B cell (primary cell): ENCODE data around the gene CHN1. TPM values are rescaled to one million over a fixed set of nuclear protein-coding genes. Genes with fewer than 3 reads are reported as not detected.

Experiments
- ATAC-seq: fragments of 200-7000 bp; cut with Tn5 transposase; one replicate; pipeline ENCODE4 v1.10.0; 2021; ENCODE audit warnings: low read depth, mild to moderate bottlenecking, moderate number of reproducible peaks, moderate library complexity
- CTCF ChIA-PET: fragments of 350-600 bp; sonication (Branson Sonifier 250); formaldehyde crosslinking; loops from one replicate; lab custom pipeline; 2021; ENCODE audit warnings: antibody characterized with exemption, inconsistent platforms; lab: Charles Lee
- POLR2A ChIA-PET: fragments of 350-600 bp; sonication (Branson Sonifier 250); formaldehyde crosslinking; loops from one replicate; lab custom pipeline; 2021; ENCODE audit warnings: antibody characterized with exemption; lab: Charles Lee
- DNase-seq: peaks from one replicate; pipeline ENCODE4 v3.0.0; 2013
- H2AFZ ChIP-seq: 2 replicates; pipeline ENCODE4 v1.6.1; 2012; ENCODE audit warnings: mild to moderate bottlenecking, low read depth, low read length; ENCODE audit not compliant: insufficient read depth, poor library complexity, severe bottlenecking
- H3K27ac ChIP-seq, 2 donors: 1 replicate in 1 of 2; 2 replicates in 1 of 2; pipeline ENCODE4 v1.5.1; 2012 to 2013; ENCODE audit warnings: low read length in 2 of 2, mild to moderate bottlenecking in 2 of 2, moderate library complexity in 1 of 2
- H3K27me3 ChIP-seq, 4 experiments: fragments of 200-600 bp in 1 of 4; sonication (generic) in 1 of 4; replicated peaks in 1 of 4; 1 replicate in 2 of 4; 2 replicates in 2 of 4; pipeline versions ENCODE4 v1.6.1 to v1.7.0; 2013 to 2016; ENCODE audit warnings: low read length in 3 of 4, mild to moderate bottlenecking in 2 of 4, mixed read lengths in 1 of 4, moderate library complexity in 1 of 4; ENCODE audit not compliant: insufficient read depth in 4 of 4, control insufficient read depth in 3 of 4; ENCODE audit errors: control extremely low read depth in 1 of 4
- H3K36me3 ChIP-seq, 2 experiments: replicated peaks in 1 of 2; 1 replicate in 1 of 2; 2 replicates in 1 of 2; pipeline versions ENCODE4 v1.6.1 to v1.7.1; 2013; ENCODE audit warnings: low read length in 1 of 2; ENCODE audit not compliant: insufficient read depth in 2 of 2, control insufficient read depth in 1 of 2; ENCODE audit errors: control extremely low read depth in 1 of 2, extremely low read depth in 1 of 2
- H3K4me1 ChIP-seq, 2 donors: fragments of 200-600 bp in 1 of 2; sonication (generic) in 1 of 2; 1 replicate in 1 of 2; 2 replicates in 1 of 2; pipeline versions ENCODE4 v1.5.1 to v1.6.1; 2013 to 2017; ENCODE audit warnings: low read length in 2 of 2; ENCODE audit not compliant: control insufficient read depth in 2 of 2, insufficient read depth in 2 of 2
- H3K4me2 ChIP-seq: replicated peaks from 2 replicates; pipeline ENCODE3; 2012; ENCODE audit warnings: mild to moderate bottlenecking, low read depth, low read length; ENCODE audit not compliant: poor library complexity, severe bottlenecking
- H3K4me3 ChIP-seq, 5 experiments: fragments of 200-600 bp in 1 of 5; sonication (generic) in 1 of 5; 1 replicate in 3 of 5; 2 replicates in 2 of 5; pipeline versions ENCODE4 v1.5.1 to v1.7.0; 2011 to 2016; ENCODE audit warnings: low read length in 4 of 5, mild to moderate bottlenecking in 4 of 5, low read depth in 2 of 5, control low read depth in 1 of 5, moderate library complexity in 1 of 5; ENCODE audit not compliant: insufficient read depth in 1 of 5; ENCODE audit errors: control extremely low read depth in 1 of 5, extremely low read depth in 1 of 5
- H3K79me2 ChIP-seq: fragments of 200-600 bp; sonication (generic); one replicate; pipeline ENCODE4 v1.6.0; 2016; ENCODE audit warnings: low read length; ENCODE audit not compliant: control insufficient read depth, insufficient read depth
- H3K9ac ChIP-seq: fragments of 200-600 bp; sonication (generic); 2 replicates; pipeline ENCODE4 v1.6.1; 2017; ENCODE audit warnings: mild to moderate bottlenecking, low read length, moderate library complexity
- H3K9me3 ChIP-seq, 3 donors: one replicate each; pipeline versions ENCODE4 v1.6.1 to v1.7.1; 2013; ENCODE audit warnings: low read length in 2 of 3; ENCODE audit not compliant: control insufficient read depth in 2 of 3, insufficient read depth in 1 of 3; ENCODE audit errors: control extremely low read depth in 1 of 3
- H4K20me1 ChIP-seq: 2 replicates; pipeline ENCODE4 v1.6.0; 2012; ENCODE audit warnings: mild to moderate bottlenecking, low read length; ENCODE audit not compliant: insufficient read depth, control insufficient read depth, poor library complexity, severe bottlenecking
- H3K27ac Mint-ChIP-seq: one replicate; pipeline ENCODE4 v1.8.0; 2021; ENCODE audit warnings: mixed read lengths
- H3K27me3 Mint-ChIP-seq: one replicate; pipeline ENCODE4 v1.8.0; 2021; ENCODE audit warnings: mixed read lengths
- H3K4me1 Mint-ChIP-seq: one replicate; pipeline ENCODE4 v1.8.0; 2021; ENCODE audit warnings: mixed read lengths
- H3K4me3 Mint-ChIP-seq: one replicate; pipeline ENCODE4 v1.8.0; 2021; ENCODE audit warnings: mixed read lengths
- H3K9me3 Mint-ChIP-seq: one replicate; pipeline ENCODE4 v1.8.0; 2022; ENCODE audit warnings: mixed read lengths; ENCODE audit not compliant: insufficient read depth
- EZH2 ChIP-seq: IDR thresholded peaks from 2 replicates; pipeline ENCODE4 v1.6.1; 2012; ENCODE audit warnings: borderline replicate concordance, low read depth, mild to moderate bottlenecking, moderate library complexity, low read length; ENCODE audit not compliant: insufficient read depth, poor library complexity, severe bottlenecking
- WGBS: methylation state at CpG from one replicate; pipeline ENCODE4 v1.1.5; 2013; ENCODE audit warnings: missing lambda C conversion rate; ENCODE audit not compliant: insufficient coverage; 5-methylcytosine and 5-hydroxymethylcytosine counted together
- intact Hi-C: fragments of 100-400 bp; cut with micrococcal nuclease; formaldehyde crosslinking; loops from one replicate; pipeline ENCODE4 v1.10.0; 2022
- polyA plus RNA-seq: library from polyadenylated mRNA; depleted of rRNA; stranded (reverse); fragments of >200 nt; gene quantifications from 2 replicates; pipeline ENCODE4 v1.2.3, GENCODE V29; 2012
- total RNA-seq, 2 donors: library from RNA; stranded (reverse); fragments of 120-200 nt in 1 of 2; gene quantifications; 1 replicate in 1 of 2; 2 replicates in 1 of 2; pipeline versions ENCODE4 v1.2.3 to v1.2.4, GENCODE V29; 2013 to 2022
- TF ChIP-seq, protein P1 (sequence below): fragments of 200-600 bp; IDR thresholded peaks from one replicate; pipeline ENCODE4 v1.8.0; 2022; ENCODE audit warnings: antibody characterized with exemption, mild to moderate bottlenecking

CHN1 gene
- total and polyA plus RNA-seq, 2 donors (not counting 1 experiment from before 2014, with no cell fraction given) = 0.79 to 1.4 TPM

DNA sequence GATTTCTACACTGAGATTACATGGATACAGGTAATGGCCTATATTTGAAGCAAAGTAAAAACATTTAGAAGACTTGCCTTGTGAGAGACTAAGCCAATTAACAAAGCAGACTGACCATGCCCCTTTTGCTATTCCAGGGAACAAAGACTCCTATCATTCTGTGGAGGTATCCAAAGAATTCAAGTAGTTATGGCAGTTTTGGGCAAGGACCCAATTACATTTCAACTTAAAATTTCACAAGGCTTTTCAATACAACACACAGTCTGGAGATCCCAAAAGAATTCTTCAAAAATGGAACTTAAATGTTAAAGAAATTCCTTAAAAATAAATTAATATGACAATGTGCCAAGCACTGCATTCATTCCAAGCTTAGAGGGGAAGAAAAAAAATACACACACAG lies 131.7 kb downstream of the CHN1 start:
- H3K9me3 Mint-ChIP-seq = no peaks in the 10 kb centered on the region
- ATAC-seq (no peak), DNase-seq (no peak)
- no peak overlapping the region for H3K4me3 Mint-ChIP-seq
- H3K4me1 Mint-ChIP-seq = no peaks in the 10 kb centered on the region
- H3K27ac Mint-ChIP-seq = no peak overlapping the region
- TF ChIP-seq EZH2 = no peak
- TF ChIP-seq, protein P1, sequence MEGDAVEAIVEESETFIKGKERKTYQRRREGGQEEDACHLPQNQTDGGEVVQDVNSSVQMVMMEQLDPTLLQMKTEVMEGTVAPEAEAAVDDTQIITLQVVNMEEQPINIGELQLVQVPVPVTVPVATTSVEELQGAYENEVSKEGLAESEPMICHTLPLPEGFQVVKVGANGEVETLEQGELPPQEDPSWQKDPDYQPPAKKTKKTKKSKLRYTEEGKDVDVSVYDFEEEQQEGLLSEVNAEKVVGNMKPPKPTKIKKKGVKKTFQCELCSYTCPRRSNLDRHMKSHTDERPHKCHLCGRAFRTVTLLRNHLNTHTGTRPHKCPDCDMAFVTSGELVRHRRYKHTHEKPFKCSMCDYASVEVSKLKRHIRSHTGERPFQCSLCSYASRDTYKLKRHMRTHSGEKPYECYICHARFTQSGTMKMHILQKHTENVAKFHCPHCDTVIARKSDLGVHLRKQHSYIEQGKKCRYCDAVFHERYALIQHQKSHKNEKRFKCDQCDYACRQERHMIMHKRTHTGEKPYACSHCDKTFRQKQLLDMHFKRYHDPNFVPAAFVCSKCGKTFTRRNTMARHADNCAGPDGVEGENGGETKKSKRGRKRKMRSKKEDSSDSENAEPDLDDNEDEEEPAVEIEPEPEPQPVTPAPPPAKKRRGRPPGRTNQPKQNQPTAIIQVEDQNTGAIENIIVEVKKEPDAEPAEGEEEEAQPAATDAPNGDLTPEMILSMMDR = no peak
- no peak overlapping the region for H3K4me2 ChIP-seq
- peaks cover 4% of the 10 kb centered on the region for H3K27me3 Mint-ChIP-seq
- intact Hi-C loops = no loop called here
- H2AFZ ChIP-seq = no peak overlapping the region
- H3K4me1 ChIP-seq = no peaks in the 10 kb centered on the region
- H3K9me3 ChIP-seq = no peaks in the 10 kb centered on the region
- H4K20me1 ChIP-seq = no peaks in the 10 kb centered on the region
- POLR2A ChIA-PET = no interaction called here
- no peaks in the 10 kb centered on the region for H3K79me2 ChIP-seq
- H3K27me3 ChIP-seq = peaks cover 0 to 4% (median 0%) of the 10 kb centered on the region in 4 experiments
- H3K9ac ChIP-seq = no peak overlapping the region
- no peak overlapping the region for H3K4me3 ChIP-seq
- H3K36me3 ChIP-seq = no peaks in the 10 kb centered on the region
- no peak overlapping the region for H3K27ac ChIP-seq
- CTCF ChIA-PET = no interaction called here

DNA sequence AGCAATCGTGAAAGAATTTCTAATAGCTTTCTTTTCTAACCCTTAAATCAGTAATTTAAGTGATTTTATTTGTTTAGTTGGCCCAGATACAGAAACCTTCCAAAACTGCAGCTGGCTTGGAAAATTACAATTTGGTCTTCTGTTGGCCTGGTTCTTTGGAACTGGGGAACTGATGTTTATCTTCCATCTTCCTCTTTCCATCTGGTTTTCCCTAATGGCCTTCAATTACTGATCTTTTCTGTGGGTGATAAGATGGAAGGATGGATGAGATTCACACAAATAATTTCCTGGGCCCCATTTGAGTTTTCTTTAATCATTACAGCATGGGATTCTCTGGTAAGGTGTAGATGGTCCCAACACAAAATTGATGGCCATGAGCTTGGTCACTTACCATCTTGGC lies 134.4 kb downstream of the CHN1 start:
- Mint-ChIP-seq H3K9me3 (no peaks in the 10 kb centered on the region), H3K4me1 (no peaks in the 10 kb centered on the region), H3K27me3 (peaks cover 2% of the 10 kb centered on the region), H3K4me3 (no peak overlapping the region), H3K27ac (no peak overlapping the region)
- H3K27ac ChIP-seq = no peak overlapping the region
- H3K9me3 ChIP-seq = no peaks in the 10 kb centered on the region
- no peak overlapping the region for H3K4me2 ChIP-seq
- no peak overlapping the region for H2AFZ ChIP-seq
- ChIA-PET CTCF (no interaction called here), POLR2A (no interaction called here)
- intact Hi-C loops = no loop called here
- H4K20me1 ChIP-seq = no peaks in the 10 kb centered on the region
- no peak for ATAC-seq
- no peaks in the 10 kb centered on the region for H3K36me3 ChIP-seq
- H3K79me2 ChIP-seq = no peaks in the 10 kb centered on the region
- no peak overlapping the region for H3K9ac ChIP-seq
- H3K27me3 ChIP-seq = no peaks in the 10 kb centered on the region
- H3K4me3 ChIP-seq = no peak overlapping the region
- no peak for DNase-seq
- no peak for TF ChIP-seq EZH2
- TF ChIP-seq, protein P1 = no peak
- no peaks in the 10 kb centered on the region for H3K4me1 ChIP-seq
- WGBS = no CpG with 5 or more reads among the region's 1 CpG
